ENCODE measurements around the gene ABCG2. TPM values are rescaled to one million over a fixed set of nuclear protein-coding genes. Genes with fewer than 3 reads are reported as not detected.

ABCG2 gene
- total and polyA plus RNA-seq, 2 of the 4 experiments (the other 2 are of a cell fraction), result 0.50 to 1.1 TPM

DNA sequence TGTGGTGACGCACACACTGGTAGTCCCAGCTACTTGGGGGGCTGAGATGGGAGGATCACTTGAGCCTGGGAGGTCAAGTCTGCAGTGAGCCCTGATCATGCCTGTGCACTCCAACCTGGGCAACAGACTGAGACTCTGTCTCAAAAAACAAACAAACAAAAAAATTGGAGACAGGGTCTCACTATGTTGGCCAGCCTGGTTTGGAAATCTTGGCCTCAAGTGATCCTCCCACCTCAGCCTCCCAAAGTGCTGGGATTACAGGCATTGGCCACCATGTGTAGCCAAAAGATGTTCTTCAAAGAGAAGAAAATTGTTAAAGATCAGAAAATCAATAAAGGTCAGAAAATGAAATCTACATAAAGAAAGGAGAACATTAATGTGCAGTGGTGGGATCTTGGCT, 41.7 kb upstream of the ABCG2 start:
- Histone ChIP-seq H3K27me3 (ENCODE audit: control insufficient read depth, insufficient read depth, low read length) (no peaks in the 10 kb centered on the region), H2AFZ (replicated peaks; ENCODE audit: low read length, poor library complexity) (no peak overlapping the region), H3K14ac (replicated peaks; ENCODE audit: low read depth, low read length) (no peak overlapping the region), H3K9me3 (ENCODE audit: control insufficient read depth, insufficient read depth, low read length) (no peaks in the 10 kb centered on the region), H4K5ac (ENCODE audit: low read depth, low read length) (no peak overlapping the region), H3K4ac (ENCODE audit: low read depth, low read length) (no peak overlapping the region), H4K8ac (ENCODE audit: low read depth in 2 of 2, low read length in 2 of 2) (no peak overlapping the region), H3K4me1 (ENCODE audit: control insufficient read depth, insufficient read depth, low read length) (no peaks in the 10 kb centered on the region), H3K79me1 (ENCODE audit: low read depth in 1 of 2, low read length in 2 of 2) (no peaks in the 10 kb centered on the region), H3K56ac (ENCODE audit: extremely low read depth, insufficient read depth, low read length) (no peak overlapping the region), H2AK5ac (ENCODE audit: low read depth, low read length) (no peak overlapping the region), H3K27ac (ENCODE audit: insufficient read depth, low read length) (no peak overlapping the region), H3K4me3 (ENCODE audit: insufficient read depth, low read depth, low read length) (no peak overlapping the region), H3K18ac (ENCODE audit: low read depth, low read length) (no peak overlapping the region), H4K20me1 (ENCODE audit: insufficient read depth, low read length) (no peaks in the 10 kb centered on the region), H2BK20ac (ENCODE audit: low read depth, low read length) (no peak overlapping the region), H3K23ac (ENCODE audit: low read depth, low read length) (no peak overlapping the region), H3K9me1 (ENCODE audit: insufficient read depth, low read length) (no peaks in the 10 kb centered on the region), H4K91ac (ENCODE audit: insufficient read depth, low read depth, low read length) (no peak overlapping the region), H3K36me3 (ENCODE audit: control insufficient read depth, insufficient read depth, low read length) (no peaks in the 10 kb centered on the region), H2BK5ac (ENCODE audit: low read depth, low read length, poor library complexity, severe bottlenecking) (no peak overlapping the region), H2AK9ac (replicated peaks; ENCODE audit: low read depth, low read length, poor library complexity) (no peak overlapping the region), H3K4me2 (ENCODE audit: low read depth, low read length) (no peak overlapping the region), H2BK15ac (ENCODE audit: low read depth, low read length) (no peak overlapping the region), H2BK120ac (ENCODE audit: low read depth, low read length) (no peak overlapping the region), H3K9ac (ENCODE audit: low read depth, low read length) (no peak overlapping the region)
- in situ Hi-C loops (cut with MboI; ENCODE audit: low sequenced_read_pairs) (no loop called here), dilution Hi-C loops (cut with HindIII; ENCODE audit: low sequenced_read_pairs, unreplicated experiment) (no loop called here), intact Hi-C loops (cut with micrococcal nuclease) (no loop called here)
- POLR2A ChIA-PET (ENCODE audit: unreplicated experiment), result no interaction called here
- ATAC-seq (ENCODE audit: low read depth), result no peak
- WGBS, 2 experiments (ENCODE audit: extremely low coverage in 2 of 2, insufficient read length in 1 of 2), result no CpG with 5 or more reads among the region's 1 CpG
- BruUV-seq (replicated peaks), result no TSS peak
- TF ChIP-seq FOS (IDR thresholded peaks at IDR 0.05; ENCODE audit: low read depth, low read length), result no peak
- TF ChIP-seq RAD21 (IDR thresholded peaks at IDR 0.05; ENCODE audit: low read length), result no peak
- TF ChIP-seq BHLHE40 (IDR thresholded peaks at IDR 0.05; ENCODE audit: low read depth, low read length), result no peak
- TF ChIP-seq, protein P1, sequence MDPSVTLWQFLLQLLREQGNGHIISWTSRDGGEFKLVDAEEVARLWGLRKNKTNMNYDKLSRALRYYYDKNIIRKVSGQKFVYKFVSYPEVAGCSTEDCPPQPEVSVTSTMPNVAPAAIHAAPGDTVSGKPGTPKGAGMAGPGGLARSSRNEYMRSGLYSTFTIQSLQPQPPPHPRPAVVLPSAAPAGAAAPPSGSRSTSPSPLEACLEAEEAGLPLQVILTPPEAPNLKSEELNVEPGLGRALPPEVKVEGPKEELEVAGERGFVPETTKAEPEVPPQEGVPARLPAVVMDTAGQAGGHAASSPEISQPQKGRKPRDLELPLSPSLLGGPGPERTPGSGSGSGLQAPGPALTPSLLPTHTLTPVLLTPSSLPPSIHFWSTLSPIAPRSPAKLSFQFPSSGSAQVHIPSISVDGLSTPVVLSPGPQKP (IDR thresholded peaks at IDR 0.05; ENCODE audit: borderline replicate concordance, low read depth, low read length), result no peak
- no peak for TF ChIP-seq CEBPB (IDR thresholded peaks at IDR 0.05; ENCODE audit: low read depth, low read length)
- TF ChIP-seq, protein P2, sequence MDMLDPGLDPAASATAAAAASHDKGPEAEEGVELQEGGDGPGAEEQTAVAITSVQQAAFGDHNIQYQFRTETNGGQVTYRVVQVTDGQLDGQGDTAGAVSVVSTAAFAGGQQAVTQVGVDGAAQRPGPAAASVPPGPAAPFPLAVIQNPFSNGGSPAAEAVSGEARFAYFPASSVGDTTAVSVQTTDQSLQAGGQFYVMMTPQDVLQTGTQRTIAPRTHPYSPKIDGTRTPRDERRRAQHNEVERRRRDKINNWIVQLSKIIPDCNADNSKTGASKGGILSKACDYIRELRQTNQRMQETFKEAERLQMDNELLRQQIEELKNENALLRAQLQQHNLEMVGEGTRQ (IDR thresholded peaks at IDR 0.05; ENCODE audit: low read depth, low read length), result no peak
- TF ChIP-seq RFX5 (IDR thresholded peaks at IDR 0.05; ENCODE audit: low read depth, low read length), result no peak
- no peak for TF ChIP-seq RCOR1 (IDR thresholded peaks at IDR 0.05; ENCODE audit: insufficient replicate concordance, low read length)
- TF ChIP-seq MAFK (IDR thresholded peaks at IDR 0.05; ENCODE audit: low read depth, low read length), result no peak
- no peak for TF ChIP-seq CHD1 (IDR thresholded peaks at IDR 0.05; ENCODE audit: low read depth, low read length)
- TF ChIP-seq SMC3 (IDR thresholded peaks at IDR 0.05; ENCODE audit: low read depth, low read length), result no peak
- TF ChIP-seq, protein P3, sequence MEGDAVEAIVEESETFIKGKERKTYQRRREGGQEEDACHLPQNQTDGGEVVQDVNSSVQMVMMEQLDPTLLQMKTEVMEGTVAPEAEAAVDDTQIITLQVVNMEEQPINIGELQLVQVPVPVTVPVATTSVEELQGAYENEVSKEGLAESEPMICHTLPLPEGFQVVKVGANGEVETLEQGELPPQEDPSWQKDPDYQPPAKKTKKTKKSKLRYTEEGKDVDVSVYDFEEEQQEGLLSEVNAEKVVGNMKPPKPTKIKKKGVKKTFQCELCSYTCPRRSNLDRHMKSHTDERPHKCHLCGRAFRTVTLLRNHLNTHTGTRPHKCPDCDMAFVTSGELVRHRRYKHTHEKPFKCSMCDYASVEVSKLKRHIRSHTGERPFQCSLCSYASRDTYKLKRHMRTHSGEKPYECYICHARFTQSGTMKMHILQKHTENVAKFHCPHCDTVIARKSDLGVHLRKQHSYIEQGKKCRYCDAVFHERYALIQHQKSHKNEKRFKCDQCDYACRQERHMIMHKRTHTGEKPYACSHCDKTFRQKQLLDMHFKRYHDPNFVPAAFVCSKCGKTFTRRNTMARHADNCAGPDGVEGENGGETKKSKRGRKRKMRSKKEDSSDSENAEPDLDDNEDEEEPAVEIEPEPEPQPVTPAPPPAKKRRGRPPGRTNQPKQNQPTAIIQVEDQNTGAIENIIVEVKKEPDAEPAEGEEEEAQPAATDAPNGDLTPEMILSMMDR (conservative IDR thresholded peaks at IDR 0.05; ENCODE audit: low read depth, low read length), result no peak
- TF ChIP-seq NFE2L2 (IDR thresholded peaks at IDR 0.05; ENCODE audit: low read depth, low read length), result no peak
- TF ChIP-seq MAZ (IDR thresholded peaks at IDR 0.05; ENCODE audit: borderline replicate concordance, low read depth, low read length), result no peak
- TF ChIP-seq POLR2A (IDR thresholded peaks at IDR 0.05; ENCODE audit: low read depth, low read length), result no peak
- TF ChIP-seq MXI1 (IDR thresholded peaks at IDR 0.05; ENCODE audit: borderline replicate concordance, low read depth, low read length), result no peak
- CTCF ChIA-PET, result no interaction called here
- DNase-seq, result no peak

All from IMR-90 (cell line).